Osteocyte (in vitro differentiated cells): ENCODE data around the gene CHP1. TPM values are rescaled to one million over a fixed set of nuclear protein-coding genes. Genes with fewer than 3 reads are reported as not detected.
A peak's percentile ranks its signal among the peaks of the same experiment; 100 is the strongest.
"Not testable (repeated sequence)": the region's sequence is repeated elsewhere in the genome, so short reads cannot be mapped to it uniquely, and the experiment has no call there.

Experiments used
- DNase-seq: peaks from one replicate; pipeline ENCODE4 v3.0.0; 2021; ENCODE audit warnings: mixed read lengths; ENCODE audit not compliant: unreplicated experiment; ENCODE audit errors: extremely low spot score
- H3K27ac Mint-ChIP-seq: one replicate; pipeline ENCODE4 v1.8.0; 2021; ENCODE audit warnings: mild to moderate bottlenecking, mixed read lengths; ENCODE audit not compliant: unreplicated experiment
- H3K27me3 Mint-ChIP-seq: one replicate; pipeline ENCODE4 v1.8.0; 2021; ENCODE audit warnings: mixed read lengths; ENCODE audit not compliant: unreplicated experiment
- H3K36me3 Mint-ChIP-seq: one replicate; pipeline ENCODE4 v1.8.0; 2021; ENCODE audit warnings: mixed read lengths; ENCODE audit not compliant: unreplicated experiment
- H3K4me1 Mint-ChIP-seq: one replicate; pipeline ENCODE4 v1.8.0; 2021; ENCODE audit warnings: mixed read lengths; ENCODE audit not compliant: unreplicated experiment
- H3K4me3 Mint-ChIP-seq: one replicate; pipeline ENCODE4 v1.8.0; 2021; ENCODE audit warnings: mild to moderate bottlenecking, moderate library complexity, mixed read lengths; ENCODE audit not compliant: unreplicated experiment
- H3K9me3 Mint-ChIP-seq: one replicate; pipeline ENCODE4 v1.8.0; 2021; ENCODE audit warnings: mixed read lengths; ENCODE audit not compliant: unreplicated experiment
- CTCF ChIP-seq: fragments of 200-600 bp; sonication (generic); IDR thresholded peaks from 2 replicates; pipeline ENCODE4 v1.5.0; 2021; ENCODE audit warnings: antibody characterized with exemption, mild to moderate bottlenecking, moderate library complexity
- total RNA-seq: library from RNA; stranded (reverse); gene quantifications from 2 replicates; pipeline ENCODE4 v1.2.1, GENCODE V29; 2021

Gene CHP1
- total RNA-seq, 1 donor from 2014 or later, result 87.7 TPM

GRCh38 chr15:41279535-41280283, 48.6 kb downstream of the CHP1 start:
- Mint-ChIP-seq H3K9me3 (no peaks in the 10 kb centered on the region), H3K36me3 (peaks cover 16% of the 10 kb centered on the region), H3K27me3 (no peaks in the 10 kb centered on the region)

GRCh38 chr15:41281236-41281635, 50.2 kb downstream of the CHP1 start:
- TF ChIP-seq CTCF, result no peak
- Mint-ChIP-seq H3K4me3 (no peak overlapping the region), H3K4me1 (peaks cover 23% of the 10 kb centered on the region), H3K27ac (peak overlapping the region; percentile 77), H3K36me3 (peaks cover 23% of the 10 kb centered on the region), H3K9me3 (no peaks in the 10 kb centered on the region), H3K27me3 (no peaks in the 10 kb centered on the region)
- no peak for DNase-seq

More at GRCh38 chr15:41279535-41280283, 48.6 kb downstream of the CHP1 start:
- Mint-ChIP-seq H3K27ac (no peak overlapping the region), H3K4me3 (no peak overlapping the region), H3K4me1 (peaks cover 13% of the 10 kb centered on the region)
- no peak for DNase-seq
- TF ChIP-seq CTCF, result no peak

GRCh38 chr15:41282436-41282835, 51.4 kb downstream of the CHP1 start:
- H3K9me3 Mint-ChIP-seq, DNase-seq, H3K27me3 Mint-ChIP-seq: not testable (repeated sequence)
- H3K4me3 Mint-ChIP-seq, result peak overlapping the region; percentile 12
- peak overlapping the region; percentile 92 for H3K27ac Mint-ChIP-seq
- peaks cover 25% of the 10 kb centered on the region for H3K4me1 Mint-ChIP-seq
- H3K36me3 Mint-ChIP-seq, result peaks cover 30% of the 10 kb centered on the region

GRCh38 chr15:41282980-41283652, 52.0 kb downstream of the CHP1 start:
- peaks cover 32% of the 10 kb centered on the region for H3K36me3 Mint-ChIP-seq
- peaks cover 25% of the 10 kb centered on the region for H3K4me1 Mint-ChIP-seq
- not testable (repeated sequence) for H3K9me3 Mint-ChIP-seq, DNase-seq, H3K27me3 Mint-ChIP-seq
- H3K4me3 Mint-ChIP-seq, result peak overlapping the region; percentile 95
- H3K27ac Mint-ChIP-seq, result peak overlapping the region; percentile 92

- peaks cover 32% of the 10 kb centered on the region for H3K36me3 Mint-ChIP-seq
- H3K4me3 Mint-ChIP-seq, result peak overlapping the region; percentile 95
- peaks cover 25% of the 10 kb centered on the region for H3K4me1 Mint-ChIP-seq
- H3K27me3 Mint-ChIP-seq, result no peaks in the 10 kb centered on the region
- H3K9me3 Mint-ChIP-seq, result no peaks in the 10 kb centered on the region
- DNase-seq, result peak; percentile 99
- H3K27ac Mint-ChIP-seq, result peak overlapping the region; percentile 93
- no peak for TF ChIP-seq CTCF
These were observed 52.8 kb downstream of the CHP1 start for GRCh38 chr15:41283653-41284426.
